SK-N-MC (cell line): ENCODE results near the gene HAP1.

Source experiments
- EZH2 ChIP-seq: fragments of 200-600 bp; sonication (generic); IDR thresholded peaks from one replicate; pipeline ENCODE4 v1.6.1; 2017; ENCODE audit warnings: antibody characterized with exemption
- FOXP2 ChIP-seq: optimal IDR thresholded peaks from 2 replicates; pipeline ENCODE3; 2011; ENCODE audit warnings: mild to moderate bottlenecking, moderate library complexity; ENCODE audit not compliant: insufficient read depth; ENCODE audit errors: extremely low read length, control extremely low read depth
- POLR2AphosphoS5 ChIP-seq: IDR thresholded peaks from 2 replicates; pipeline ENCODE4 v1.6.1; 2012; ENCODE audit warnings: mild to moderate bottlenecking, low read depth, low read length, borderline replicate concordance

GRCh38 chr17:41682631-41683030 is 51.8 kb downstream of the HAP1 start:
- no peak for TF ChIP-seq POLR2AphosphoS5
- no peak for TF ChIP-seq EZH2
- TF ChIP-seq FOXP2 = no peak
